BJ (cell line): Measurements from ENCODE around the gene VAT1L. TPM values are rescaled to one million over a fixed set of nuclear protein-coding genes. Genes with fewer than 3 reads are reported as not detected.

Source experiments
- CTCF ChIA-PET: fragments of 350-600 bp; formaldehyde crosslinking; extraction: SDS; loops from one replicate; lab custom pipeline; 2021; ENCODE audit warnings: antibody characterized with exemption, inconsistent platforms; lab: Yijun Ruan, JAX
- POLR2A ChIA-PET: fragments of 300-600 bp; sonication (Branson Sonifier 250); formaldehyde crosslinking; extraction: SDS; loops from one replicate; lab custom pipeline; 2021; ENCODE audit warnings: antibody characterized with exemption; lab: Charles Lee
- DNase-seq: peaks from one replicate; pipeline ENCODE4 v3.0.0-alpha.2; 2011; ENCODE audit warnings: low read depth
- H3K27me3 ChIP-seq: 2 replicates; pipeline ENCODE4 v1.6.0; 2011; ENCODE audit warnings: low read length; ENCODE audit not compliant: control insufficient read depth, insufficient read depth
- H3K36me3 ChIP-seq: 2 replicates; pipeline ENCODE4 v1.5.1; 2011; ENCODE audit warnings: low read length; ENCODE audit not compliant: control insufficient read depth, insufficient read depth
- H3K4me3 ChIP-seq: 2 replicates; pipeline ENCODE4 v1.5.1; 2011; ENCODE audit warnings: low read depth, mild to moderate bottlenecking, control low read depth, low read length
- polyA plus RNA-seq: library from polyadenylated mRNA; depleted of rRNA; stranded (reverse); fragments of >200 nt; gene quantifications from 2 replicates; pipeline ENCODE4 v1.2.3, GENCODE V29; 2011
- TF ChIP-seq, protein P1 (sequence below): IDR thresholded peaks from 2 replicates; pipeline ENCODE4 v1.5.1; 2011; ENCODE audit warnings: low read depth, mild to moderate bottlenecking, control low read depth, inconsistent platforms, low read length, moderate library complexity; ENCODE audit not compliant: insufficient read depth

VAT1L gene
- polyA plus RNA-seq, 1 experiment = 4.7 TPM

DNA sequence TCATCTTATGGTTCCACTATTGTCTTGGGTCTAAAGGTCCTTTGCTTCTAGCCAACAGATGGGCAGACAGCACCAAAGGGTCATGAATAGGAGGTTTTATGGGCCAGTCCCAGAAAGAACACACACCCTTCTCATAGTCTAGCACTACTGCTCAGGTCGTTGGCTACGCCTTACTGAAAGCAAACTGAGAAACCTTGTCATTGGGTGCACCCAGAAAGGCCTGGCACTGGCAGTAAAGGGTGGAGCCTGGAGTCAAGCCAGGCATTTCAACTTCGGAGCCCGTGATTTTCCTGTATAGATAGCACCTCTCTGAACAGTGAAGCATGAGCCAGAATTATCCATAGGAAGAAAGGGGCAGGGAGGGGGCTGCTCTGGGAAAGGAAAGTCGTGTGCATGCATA, 74.9 kb downstream of the VAT1L start:
- no peaks in the 10 kb centered on the region for H3K27me3 ChIP-seq
- TF ChIP-seq, protein P1, sequence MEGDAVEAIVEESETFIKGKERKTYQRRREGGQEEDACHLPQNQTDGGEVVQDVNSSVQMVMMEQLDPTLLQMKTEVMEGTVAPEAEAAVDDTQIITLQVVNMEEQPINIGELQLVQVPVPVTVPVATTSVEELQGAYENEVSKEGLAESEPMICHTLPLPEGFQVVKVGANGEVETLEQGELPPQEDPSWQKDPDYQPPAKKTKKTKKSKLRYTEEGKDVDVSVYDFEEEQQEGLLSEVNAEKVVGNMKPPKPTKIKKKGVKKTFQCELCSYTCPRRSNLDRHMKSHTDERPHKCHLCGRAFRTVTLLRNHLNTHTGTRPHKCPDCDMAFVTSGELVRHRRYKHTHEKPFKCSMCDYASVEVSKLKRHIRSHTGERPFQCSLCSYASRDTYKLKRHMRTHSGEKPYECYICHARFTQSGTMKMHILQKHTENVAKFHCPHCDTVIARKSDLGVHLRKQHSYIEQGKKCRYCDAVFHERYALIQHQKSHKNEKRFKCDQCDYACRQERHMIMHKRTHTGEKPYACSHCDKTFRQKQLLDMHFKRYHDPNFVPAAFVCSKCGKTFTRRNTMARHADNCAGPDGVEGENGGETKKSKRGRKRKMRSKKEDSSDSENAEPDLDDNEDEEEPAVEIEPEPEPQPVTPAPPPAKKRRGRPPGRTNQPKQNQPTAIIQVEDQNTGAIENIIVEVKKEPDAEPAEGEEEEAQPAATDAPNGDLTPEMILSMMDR = no peak
- POLR2A ChIA-PET = no interaction called here
- H3K36me3 ChIP-seq = no peaks in the 10 kb centered on the region
- CTCF ChIA-PET = no interaction called here
- no peak overlapping the region for H3K4me3 ChIP-seq
- DNase-seq = no peak

GRCh38 chr16:77866752-77867151, 78.4 kb downstream of the VAT1L start:
- TF ChIP-seq, protein P1 = no peak
- DNase-seq = no peak
- no peak overlapping the region for H3K4me3 ChIP-seq
- ChIA-PET POLR2A (no interaction called here), CTCF (no interaction called here)
- no peaks in the 10 kb centered on the region for H3K36me3 ChIP-seq
- no peaks in the 10 kb centered on the region for H3K27me3 ChIP-seq

DNA sequence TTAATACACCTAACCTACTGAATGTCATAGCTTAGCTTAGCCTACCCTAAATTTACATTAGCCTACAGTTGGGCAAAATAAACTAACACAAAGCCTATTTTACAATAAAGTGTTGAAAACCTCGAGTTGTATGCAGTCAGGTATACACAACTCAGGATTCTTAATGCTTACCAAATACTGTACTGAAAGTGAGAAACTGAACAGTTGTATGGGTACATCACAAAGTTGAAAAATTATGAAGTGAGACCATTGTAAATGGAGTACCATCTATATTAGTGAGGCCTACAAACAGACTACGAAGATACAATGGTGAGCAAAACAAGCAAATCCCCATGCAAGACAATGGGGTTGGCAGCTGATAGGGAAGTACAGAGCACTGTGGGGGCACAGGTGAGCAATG, 79.7 kb downstream of the VAT1L start:
- Histone ChIP-seq H3K36me3 (no peaks in the 10 kb centered on the region), H3K27me3 (no peaks in the 10 kb centered on the region), H3K4me3 (no peak overlapping the region)
- TF ChIP-seq, protein P1 = no peak
- ChIA-PET POLR2A (no interaction called here), CTCF (interaction anchor here (1.1 kb wide), 1 partner anchor 15 kb away, joined by 4 read pairs; no protein-coding TSS in a partner anchor)
- DNase-seq = no peak

- Histone ChIP-seq H3K4me3 (no peak overlapping the region), H3K27me3 (no peaks in the 10 kb centered on the region), H3K36me3 (no peaks in the 10 kb centered on the region)
- ChIA-PET CTCF (interaction anchor here (1.1 kb wide), 1 partner anchor 15 kb away, joined by 4 read pairs; no protein-coding TSS in a partner anchor), POLR2A (no interaction called here)
- TF ChIP-seq, protein P1 = no peak
- no peak for DNase-seq
These were observed 80.1 kb downstream of the VAT1L start for GRCh38 chr16:77868478-77868877.

DNA sequence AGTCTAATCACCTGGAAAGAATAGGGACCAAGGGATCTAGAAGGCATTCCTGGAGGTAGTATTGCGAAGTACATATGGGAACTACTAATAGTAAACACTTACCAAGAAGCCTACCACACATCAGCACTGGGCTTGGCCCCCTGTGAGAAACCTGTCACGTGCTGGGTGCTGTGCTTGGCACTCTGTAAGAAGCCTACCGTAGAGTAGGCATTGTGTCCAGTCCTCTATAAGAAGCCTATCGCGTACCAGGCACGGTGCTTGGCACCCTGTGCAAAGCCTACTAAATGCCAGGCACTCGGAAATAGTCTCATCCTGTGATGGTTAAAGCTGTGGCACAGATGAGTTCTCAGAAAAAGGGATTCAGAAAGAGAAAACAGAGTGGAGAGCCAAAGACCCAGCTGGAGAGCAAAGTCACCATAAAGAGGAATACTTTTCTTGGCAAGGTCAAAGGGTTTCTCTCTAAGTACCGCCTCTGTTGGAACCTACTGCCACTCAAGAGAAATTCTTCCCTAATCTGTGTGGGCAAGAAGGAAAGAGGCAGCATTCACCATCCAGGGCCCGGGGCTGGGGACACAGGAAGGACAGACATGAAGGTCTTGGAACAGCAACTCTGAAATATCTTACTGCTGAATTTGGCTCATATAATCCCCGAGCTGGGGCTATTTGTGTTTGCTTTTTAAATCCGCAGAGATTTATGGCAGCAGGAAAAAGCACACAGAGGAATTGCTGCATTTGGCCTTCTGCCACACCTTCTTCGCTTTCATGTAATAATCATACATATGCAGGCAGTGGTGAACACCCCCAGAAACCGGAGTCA, 81.8 kb downstream of the VAT1L start:
- H3K4me3 ChIP-seq = no peak overlapping the region
- DNase-seq = no peak
- no peaks in the 10 kb centered on the region for H3K36me3 ChIP-seq
- ChIA-PET POLR2A (no interaction called here), CTCF (no interaction called here)
- no peaks in the 10 kb centered on the region for H3K27me3 ChIP-seq
- TF ChIP-seq, protein P1 = no peak
